GM18907 (cell line): Measurements from ENCODE around the gene SBF2.
"Not testable (repeated sequence)": the region's sequence is repeated elsewhere in the genome, so short reads cannot be mapped to it uniquely, and the experiment has no call there.

Source experiments
- ATAC-seq: cut with Tn5 transposase; IDR thresholded peaks from one replicate; pipeline ENCODE4 v1.9.1; 2021; ENCODE audit warnings: mild to moderate bottlenecking, moderate library complexity; ENCODE audit not compliant: unreplicated experiment

The SBF2 gene

DNA sequence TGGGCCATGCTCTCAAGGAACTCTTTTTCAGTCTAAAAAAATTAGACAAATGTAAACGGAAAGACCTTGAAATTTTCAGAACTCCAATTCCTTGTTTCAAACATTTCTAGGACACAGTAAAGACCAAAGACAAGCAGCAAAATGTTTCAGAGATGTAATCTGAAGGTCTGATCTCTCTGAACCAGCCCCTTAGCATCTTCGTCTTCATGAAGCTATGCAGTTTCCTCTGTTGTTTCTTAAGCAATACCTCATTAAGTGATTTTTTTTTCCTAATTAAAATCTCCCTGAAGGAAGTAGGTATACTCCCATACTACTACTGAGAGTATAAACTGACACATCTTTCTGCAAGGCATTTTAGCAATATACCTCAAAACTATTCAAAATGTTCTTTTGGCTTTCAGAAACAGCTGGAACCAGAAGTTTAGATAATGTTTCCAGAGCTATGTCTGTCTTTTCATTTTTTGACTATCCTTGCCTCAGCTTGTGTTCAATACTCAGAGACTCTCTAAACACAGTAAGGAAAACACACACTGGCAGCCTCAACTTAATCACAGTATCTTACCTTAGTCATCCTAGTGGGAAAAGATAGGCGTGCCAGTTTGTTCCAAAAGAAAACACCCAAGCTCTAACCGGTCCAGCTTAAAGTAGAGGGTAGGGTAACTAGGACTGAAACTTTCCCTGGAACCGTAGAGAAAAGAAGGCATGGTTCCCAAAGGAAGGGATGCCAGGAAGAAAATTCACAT, 25.1 kb downstream of the SBF2 start:
- ATAC-seq, result no peak

DNA sequence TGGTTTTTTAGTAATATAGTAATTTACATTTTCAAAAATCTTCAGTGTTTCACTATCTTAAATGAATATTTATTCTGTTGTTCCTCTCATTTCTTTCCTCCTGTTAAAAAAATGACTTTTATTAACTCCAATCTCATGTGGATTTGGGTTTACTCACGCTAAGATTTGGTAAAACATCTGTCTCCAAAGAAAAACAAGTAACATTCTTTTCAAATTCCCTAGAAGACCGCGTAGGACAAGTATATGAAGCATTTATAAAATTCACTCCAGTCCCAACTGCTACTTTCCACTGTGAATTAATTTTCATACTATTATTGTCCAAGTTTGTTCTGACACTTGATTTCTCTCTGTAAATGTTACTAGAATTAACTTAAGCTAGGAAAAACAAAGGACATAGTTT, 26.2 kb downstream of the SBF2 start:
- no peak for ATAC-seq

DNA sequence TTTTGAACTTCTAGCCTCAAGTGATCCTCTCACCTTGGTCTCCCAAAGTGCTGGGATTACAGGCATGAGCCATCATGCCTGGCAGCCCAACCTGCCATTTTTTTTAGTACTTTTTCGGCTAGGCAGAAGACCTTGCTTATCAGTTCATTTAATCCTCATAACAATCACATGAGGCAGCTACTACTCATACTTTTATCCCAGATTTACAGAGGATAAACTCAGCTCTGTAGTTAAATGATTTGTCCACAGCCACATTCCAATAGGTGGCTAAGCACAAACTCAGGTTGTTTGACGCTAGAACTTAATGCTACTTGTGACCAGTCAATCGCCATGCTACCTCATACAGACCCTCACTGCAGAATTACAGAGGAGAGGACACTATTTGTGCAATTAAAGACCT, 28.1 kb downstream of the SBF2 start:
- no peak for ATAC-seq

DNA sequence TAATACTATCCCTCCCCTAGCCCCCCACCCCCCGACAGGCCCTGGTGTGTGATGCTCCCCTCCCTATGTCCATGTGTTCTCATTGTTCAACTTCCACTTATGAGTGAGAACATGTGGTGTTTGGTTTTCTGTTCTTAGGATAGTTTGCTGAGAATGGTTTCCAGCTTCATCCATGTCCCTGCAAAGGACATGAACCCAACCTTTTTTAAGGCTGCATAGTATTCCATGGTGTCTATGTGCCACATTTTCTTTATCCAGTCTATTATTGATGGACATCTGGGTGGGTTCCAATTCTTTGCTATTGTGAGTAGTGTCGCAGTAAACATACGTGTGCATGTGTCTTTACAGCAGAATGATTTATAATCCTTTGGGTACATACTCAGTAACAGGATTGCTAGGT, 29.3 kb downstream of the SBF2 start:
- not testable (repeated sequence) for ATAC-seq

DNA sequence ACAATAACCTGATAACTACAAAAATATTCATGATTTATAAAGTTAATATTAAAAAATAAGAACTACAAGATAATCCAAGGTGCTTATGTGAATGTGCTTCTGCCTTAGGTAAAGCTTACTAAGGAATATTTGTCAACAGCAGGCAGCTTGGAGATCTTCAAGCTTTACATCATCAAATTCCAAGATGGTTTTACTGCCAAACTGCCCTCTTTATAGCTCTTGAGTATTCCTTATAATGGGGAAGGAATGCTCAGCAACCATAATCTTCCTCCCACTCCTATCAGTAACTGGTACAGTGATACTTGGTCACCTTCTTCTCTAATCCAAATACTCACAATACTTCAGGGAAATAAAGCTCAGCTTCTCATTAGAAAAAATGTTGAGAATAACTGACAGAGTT, 30.1 kb downstream of the SBF2 start:
- ATAC-seq, result no peak

DNA sequence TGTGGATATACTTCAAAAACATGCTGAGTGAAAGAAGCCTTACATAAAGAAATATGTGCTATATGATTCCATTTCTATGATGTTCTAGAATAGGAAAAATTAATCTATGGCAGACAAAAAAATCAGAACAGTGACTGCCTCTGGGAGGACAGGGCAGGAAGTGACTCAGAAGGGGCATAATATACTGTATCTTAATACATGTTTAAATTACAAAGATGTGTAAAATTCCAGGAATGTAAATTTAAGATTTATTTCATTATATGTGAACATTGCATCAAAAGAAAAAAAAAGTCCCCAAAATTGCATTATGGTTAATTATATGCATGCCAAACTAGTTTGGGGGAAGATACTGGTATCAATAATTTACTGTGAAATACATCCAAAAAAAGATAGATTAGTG, 32.2 kb downstream of the SBF2 start:
- ATAC-seq, result no peak

DNA sequence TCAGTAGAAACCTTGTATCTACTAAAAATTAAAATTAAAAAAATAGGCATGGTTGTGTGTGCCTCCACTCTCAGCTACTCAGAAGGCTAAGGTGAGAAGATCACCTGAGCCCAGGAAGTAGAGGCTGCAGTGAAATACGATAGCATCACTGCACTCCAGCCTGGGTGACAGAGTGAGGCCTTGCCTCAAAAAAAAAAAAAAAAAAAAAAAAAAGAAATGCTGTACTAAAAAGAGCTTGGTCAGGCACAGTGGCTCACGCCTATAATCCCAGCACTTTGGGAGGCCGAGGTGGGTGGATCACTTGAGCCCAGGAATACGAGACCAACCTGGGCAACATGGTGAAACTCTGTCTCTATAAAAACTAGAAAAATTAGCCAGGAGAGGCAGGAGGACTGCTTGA, 36.5 kb downstream of the SBF2 start:
- ATAC-seq, result no peak

DNA sequence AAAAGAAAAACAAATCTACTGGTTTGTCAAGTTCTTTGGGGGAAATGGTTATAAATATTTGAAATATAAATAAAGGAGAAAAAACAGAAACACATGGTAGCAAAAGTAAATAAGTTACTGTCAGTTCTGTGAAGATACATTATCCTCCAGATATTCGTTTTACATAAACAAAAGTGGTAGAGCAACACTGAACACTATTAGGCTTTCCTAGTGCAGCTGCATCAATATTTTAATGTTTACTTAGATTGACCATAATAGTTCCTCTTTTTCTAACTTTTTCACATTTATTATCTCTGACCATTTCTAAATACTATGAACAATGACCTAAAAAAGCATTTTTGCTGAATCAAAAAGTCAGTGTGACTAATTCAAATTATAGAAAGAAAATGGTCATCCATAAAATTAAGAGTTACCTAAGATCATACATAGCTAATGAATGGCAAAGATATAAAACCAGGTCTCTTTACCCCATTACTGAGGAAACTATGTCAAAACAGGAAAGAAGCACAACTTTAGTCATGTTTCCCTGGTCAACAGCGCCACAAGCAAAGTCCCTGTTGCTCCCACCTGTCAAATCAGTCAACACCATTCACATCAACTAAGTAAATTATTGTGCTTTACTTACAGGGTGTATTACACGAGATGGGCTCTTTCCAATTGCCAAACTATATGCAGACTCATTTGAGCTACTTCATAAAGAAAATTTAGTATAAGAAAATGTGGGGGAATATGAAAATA, 38.5 kb downstream of the SBF2 start:
- no peak for ATAC-seq

DNA sequence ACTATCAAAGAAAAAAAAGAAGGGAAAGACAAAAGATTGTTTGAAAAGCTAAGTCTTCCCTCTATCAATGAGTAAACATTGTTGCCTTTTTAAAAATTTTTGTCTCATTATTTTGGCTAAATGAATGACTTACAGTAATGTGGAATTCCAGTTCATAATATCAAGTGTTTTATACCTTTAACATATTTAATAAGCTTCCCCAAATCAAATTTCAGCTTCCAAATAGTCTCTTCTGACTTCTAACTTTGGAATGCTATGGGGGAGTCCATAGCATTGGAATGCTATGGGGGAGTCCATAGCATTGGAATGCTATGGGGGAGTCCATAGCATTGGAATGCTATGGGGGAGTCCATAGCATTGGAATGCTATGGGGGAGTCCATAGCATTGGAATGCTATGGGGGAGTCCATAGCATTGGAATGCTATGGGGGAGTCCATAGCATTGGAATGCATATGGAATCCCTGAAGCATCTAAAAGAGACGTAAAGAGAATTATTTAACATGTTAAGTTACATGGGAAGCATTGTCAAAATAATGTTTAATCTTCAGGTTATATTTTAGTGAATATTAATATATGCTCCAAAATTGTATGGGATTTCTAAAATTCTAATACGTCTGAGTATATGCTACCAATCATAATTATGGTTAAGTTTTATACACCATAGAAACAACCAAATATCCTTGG, 44.4 kb downstream of the SBF2 start:
- ATAC-seq, result not testable (repeated sequence)

DNA sequence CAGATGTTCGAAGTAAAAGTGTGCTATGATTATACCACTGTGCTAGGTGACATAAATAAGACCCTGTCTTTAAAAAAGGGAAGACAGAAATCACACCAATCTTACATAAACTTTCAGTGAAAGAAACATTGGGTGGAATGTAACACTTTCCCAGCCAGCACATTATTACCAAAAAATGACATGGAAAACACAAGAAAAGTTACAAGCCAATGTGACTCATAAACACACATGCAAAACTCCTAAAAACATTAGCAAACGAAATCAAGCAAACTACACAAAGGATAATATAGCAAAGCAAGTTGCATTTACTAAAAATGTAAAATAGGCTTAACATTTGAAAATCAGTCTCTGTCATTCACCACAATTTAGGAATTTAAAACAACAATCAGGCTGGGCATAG, 47.0 kb downstream of the SBF2 start:
- no peak for ATAC-seq

DNA sequence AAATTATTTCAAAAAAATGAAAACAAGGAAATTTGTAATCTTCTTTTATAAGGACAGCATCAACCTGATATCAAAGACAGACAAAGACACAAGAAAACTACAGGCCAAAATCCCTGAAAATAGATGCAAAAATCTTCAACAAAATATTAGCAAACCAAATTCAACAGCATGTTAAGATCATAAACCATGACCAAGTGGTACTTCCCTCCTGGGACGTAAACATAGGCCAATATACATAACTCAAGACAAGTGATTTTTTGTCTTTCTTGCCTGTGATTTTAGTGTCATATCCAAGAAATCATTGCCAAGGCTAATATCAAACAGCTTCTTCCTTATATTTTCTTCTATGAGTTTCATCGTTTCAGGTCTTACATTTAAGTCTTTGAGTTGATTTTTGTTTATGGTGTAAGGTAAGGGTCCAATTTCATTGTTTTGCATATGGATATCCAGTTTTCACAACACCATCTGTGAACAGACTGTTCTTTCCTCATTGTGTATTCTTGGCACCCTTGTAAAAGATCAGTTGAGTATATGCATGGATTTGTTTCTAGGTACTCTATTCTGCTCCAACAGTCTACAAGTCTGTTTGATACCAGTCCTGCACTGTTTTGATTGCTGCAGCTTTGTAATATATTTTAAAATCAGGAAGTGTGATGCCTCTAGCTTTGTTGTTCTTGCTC, 50.0 kb downstream of the SBF2 start:
- ATAC-seq, result no peak

DNA sequence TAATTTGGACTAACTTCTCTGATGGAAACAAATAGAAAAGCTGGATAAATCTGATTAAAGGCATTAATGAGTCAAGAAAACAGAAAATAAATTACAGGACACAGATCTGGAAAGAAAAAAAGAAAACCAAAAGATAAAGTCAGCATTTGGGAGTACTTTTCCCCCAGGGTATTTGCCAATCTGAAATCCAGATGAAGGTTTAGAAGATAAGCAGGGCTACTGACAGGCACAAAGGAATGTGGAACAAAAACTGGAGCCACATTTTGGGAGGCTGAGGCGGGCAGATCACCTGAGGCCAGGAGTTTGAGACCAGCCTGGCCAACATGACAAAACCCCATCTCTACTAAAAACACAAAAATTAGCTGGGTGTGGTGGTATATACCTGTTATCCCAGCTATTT, 57.2 kb downstream of the SBF2 start:
- ATAC-seq, result no peak

DNA sequence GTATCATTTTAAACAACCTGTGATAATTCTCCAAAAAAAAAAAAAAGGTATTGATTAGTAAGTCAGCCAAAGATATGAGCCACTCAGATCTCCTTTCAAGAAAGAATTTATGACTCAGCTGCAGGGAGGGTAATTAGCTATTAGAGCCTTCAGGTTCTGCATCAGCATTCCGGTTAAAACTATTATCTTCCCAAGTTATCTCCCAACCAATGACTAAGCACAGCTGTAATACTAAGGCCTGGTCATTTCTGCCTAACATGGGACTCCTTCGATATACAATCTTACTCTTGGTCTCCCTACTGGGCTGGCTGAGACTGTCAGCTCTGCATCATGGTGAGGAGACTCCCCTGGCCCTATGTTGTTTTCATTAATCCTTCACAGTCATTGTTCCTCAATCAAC, 60.4 kb downstream of the SBF2 start:
- ATAC-seq, result no peak

DNA sequence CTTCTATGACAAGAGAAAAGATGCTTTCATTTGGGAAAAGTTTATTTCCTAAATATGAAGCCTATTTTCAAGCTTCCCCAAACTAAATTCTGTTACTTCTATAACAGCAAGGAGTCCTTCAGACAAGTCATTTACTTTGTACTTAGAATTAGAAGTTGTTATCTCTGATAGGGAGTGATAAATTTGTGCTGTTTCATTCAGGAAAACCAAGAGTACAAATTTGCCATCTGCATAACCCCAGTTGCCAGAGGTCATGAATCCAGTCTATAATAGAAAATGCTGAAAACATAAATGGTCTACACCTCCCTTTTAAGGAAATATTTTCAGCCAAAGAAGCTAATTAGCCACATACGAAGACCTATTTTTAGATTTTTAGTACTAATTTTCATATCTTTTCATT, 61.3 kb downstream of the SBF2 start:
- no peak for ATAC-seq

DNA sequence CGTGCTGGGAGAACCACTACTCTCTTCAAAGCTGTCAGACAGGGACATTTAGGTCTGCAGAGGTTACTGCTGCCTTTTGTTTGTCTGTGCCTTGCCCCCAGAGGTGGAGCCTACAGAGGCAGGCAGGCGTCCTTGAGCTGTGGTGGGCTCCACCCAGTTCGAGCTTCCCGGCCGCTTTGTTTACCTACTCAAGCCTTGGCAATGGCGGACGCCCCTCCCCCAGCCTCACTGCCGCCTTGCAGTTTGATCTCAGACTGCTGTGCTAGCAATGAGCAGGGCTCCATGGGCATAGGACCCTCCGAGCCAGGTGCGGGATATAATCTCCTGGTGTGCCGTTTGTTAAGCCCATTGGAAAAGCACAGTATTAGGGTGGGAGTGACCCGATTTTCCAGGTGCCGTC, 62.2 kb downstream of the SBF2 start:
- not testable (repeated sequence) for ATAC-seq

DNA sequence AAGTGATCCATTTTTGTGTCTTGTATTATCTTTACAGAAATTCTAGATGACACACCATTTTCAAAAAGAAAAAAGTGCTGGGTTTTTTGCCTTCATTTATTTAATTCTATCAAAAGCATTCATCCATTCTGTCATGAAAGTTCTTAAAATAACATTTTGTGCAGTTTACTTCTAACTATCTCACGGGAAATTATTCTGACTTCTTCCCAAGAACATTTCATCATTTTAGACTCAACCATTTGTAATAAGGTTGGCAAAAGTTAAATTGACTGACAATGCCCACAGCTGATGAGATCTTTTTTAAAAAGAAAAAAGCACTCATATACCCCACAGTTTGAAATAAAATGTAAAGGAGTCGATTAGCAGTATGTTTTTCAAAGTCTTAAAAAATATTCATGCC, 68.5 kb downstream of the SBF2 start:
- ATAC-seq, result no peak

DNA sequence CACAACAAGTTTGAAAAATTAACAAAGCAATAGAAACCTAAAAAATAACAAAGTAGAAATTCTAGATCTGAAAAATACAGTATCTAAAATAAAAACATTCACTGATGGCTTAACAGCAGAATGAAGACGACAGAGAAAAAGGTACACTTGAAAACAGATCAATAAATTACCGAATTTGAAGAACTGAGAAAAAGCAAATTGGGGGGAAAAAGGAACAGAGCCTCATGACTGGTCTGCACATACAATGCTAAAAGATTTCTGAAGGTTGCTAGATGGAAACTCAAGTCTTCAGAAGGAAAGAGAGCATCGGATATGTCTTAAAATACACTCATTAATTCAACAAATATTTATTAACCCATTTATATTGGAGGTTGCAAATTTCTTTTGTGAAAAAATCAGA, 71.6 kb downstream of the SBF2 start:
- ATAC-seq, result no peak

DNA sequence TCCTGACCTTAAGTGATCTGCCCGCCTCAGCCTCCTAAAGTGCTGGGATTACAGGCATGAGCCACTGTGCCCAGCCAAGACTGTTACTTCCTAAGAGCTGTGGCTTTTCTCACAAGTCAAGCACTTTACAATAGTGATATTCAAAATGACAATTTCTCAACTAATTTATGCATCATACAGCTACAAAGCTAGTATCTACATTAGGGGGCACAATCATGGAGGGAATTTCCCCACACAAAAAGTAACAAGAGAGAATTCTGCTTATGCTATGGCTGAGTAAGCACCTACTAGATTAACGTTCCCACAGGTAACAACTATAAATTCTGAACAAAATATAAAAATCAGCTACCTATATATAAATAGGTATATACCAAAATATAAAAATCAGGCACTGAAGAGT, 72.7 kb downstream of the SBF2 start:
- ATAC-seq, result no peak

DNA sequence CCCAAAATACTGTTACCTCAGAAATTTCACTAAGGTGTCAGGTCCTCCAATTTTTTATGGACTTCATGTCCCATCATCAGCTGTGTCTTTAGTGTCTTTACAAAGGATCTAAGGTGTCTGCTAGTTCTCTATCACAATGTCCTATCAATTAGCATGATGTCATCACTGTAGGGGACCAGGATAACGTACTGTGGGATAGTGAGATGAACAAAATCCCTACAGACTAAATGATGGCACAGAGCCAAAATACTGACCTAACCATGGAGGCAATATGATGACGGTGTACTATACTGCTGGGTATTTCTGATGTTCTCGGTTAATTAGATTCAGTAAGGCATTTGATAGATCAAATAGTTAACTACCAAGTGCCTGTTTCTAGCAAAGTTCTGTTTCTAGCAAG, 82.5 kb downstream of the SBF2 start:
- no peak for ATAC-seq

DNA sequence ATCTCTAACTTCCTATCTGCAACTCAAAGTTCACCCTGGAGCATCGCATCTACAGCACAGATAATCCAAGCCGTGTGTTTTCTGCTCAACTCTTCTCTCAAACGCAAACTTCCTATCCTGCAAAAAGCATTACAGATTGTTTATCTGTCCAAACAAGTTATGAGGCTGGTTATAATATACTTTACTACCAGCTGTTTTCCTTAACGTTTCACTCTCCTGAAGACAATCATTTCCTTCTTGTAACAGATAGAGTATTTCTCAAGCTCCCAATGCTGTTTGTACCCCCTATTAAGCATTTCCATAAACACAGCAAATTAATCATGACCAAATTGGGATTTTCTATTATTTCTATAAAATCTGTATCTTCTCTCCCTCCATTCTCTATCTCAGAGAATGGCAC, 84.7 kb downstream of the SBF2 start:
- no peak for ATAC-seq

DNA sequence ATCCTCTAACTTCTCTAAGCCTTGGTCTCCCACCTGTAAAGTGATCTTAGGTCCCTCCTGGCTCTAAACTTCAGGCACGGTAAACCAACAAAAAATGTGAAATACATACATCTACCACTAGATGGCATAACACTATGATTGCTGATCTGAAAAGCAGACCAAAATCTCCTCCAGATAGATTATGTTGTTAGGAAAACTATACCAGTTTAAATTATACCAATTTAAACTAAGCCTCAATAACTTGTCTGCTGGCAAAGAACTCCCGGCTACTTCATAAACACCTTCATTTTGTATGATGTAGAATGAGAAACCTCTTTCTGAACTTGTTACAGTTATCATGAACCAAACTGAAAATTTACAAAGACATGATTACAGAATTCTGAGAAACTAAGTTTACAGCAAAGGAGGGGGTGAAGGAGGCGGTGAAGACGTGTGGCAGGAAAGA, 85.9 kb downstream of the SBF2 start:
- no peak for ATAC-seq
